ENCODE results near the gene CARD9. TPM values are rescaled to one million over a fixed set of nuclear protein-coding genes. Genes with fewer than 3 reads are reported as not detected.

The CARD9 gene
- total RNA-seq, 1 donor from 2014 or later = 1.4 TPM

- no peak overlapping the region for H3K27ac Mint-ChIP-seq (ENCODE audit: unreplicated experiment)
- H3K4me1 Mint-ChIP-seq = peaks cover 29% of the 10 kb centered on the region
- TF ChIP-seq CTCF (conservative IDR thresholded peaks at IDR 0.05) = no peak
- no peak for DNase-seq (ENCODE audit: low read depth, low spot score)
- no peak overlapping the region for H3K4me3 Mint-ChIP-seq
- H3K27me3 Mint-ChIP-seq (ENCODE audit: low read depth) = peaks cover 5% of the 10 kb centered on the region
- no peaks in the 10 kb centered on the region for H3K36me3 Mint-ChIP-seq (ENCODE audit: low read depth)
- no peaks in the 10 kb centered on the region for H3K9me3 Mint-ChIP-seq
Measured at GRCh38 chr9:136340356-136341041, 33.0 kb downstream of the CARD9 start.

GRCh38 chr9:136339958-136340310 lies 33.5 kb downstream of the CARD9 start:
- H3K27ac Mint-ChIP-seq (ENCODE audit: unreplicated experiment) = no peak overlapping the region

GRCh38 chr9:136339173-136339957 lies 34.1 kb downstream of the CARD9 start:
- peak; percentile 91 for TF ChIP-seq CTCF (conservative IDR thresholded peaks at IDR 0.05)
- Mint-ChIP-seq H3K36me3 (ENCODE audit: low read depth) (no peaks in the 10 kb centered on the region), H3K27me3 (ENCODE audit: low read depth) (peaks cover 3% of the 10 kb centered on the region), H3K4me1 (peaks cover 21% of the 10 kb centered on the region), H3K9me3 (no peaks in the 10 kb centered on the region), H3K27ac (ENCODE audit: unreplicated experiment) (no peak overlapping the region), H3K4me3 (peak overlapping the region; percentile 58)
- peak; percentile 69 for DNase-seq (ENCODE audit: low read depth, low spot score)

More at GRCh38 chr9:136339958-136340310, 33.5 kb downstream of the CARD9 start:
- no peak for TF ChIP-seq CTCF (conservative IDR thresholded peaks at IDR 0.05)
- no peak for DNase-seq (ENCODE audit: low read depth, low spot score)
- no peak overlapping the region for H3K4me3 Mint-ChIP-seq
- no peaks in the 10 kb centered on the region for H3K36me3 Mint-ChIP-seq (ENCODE audit: low read depth)
- H3K27me3 Mint-ChIP-seq (ENCODE audit: low read depth) = peaks cover 5% of the 10 kb centered on the region
- H3K4me1 Mint-ChIP-seq = peaks cover 26% of the 10 kb centered on the region
- H3K9me3 Mint-ChIP-seq = no peaks in the 10 kb centered on the region

- peaks cover 20% of the 10 kb centered on the region for H3K4me1 Mint-ChIP-seq
- DNase-seq (ENCODE audit: low read depth, low spot score) = no peak
- no peaks in the 10 kb centered on the region for H3K9me3 Mint-ChIP-seq
- TF ChIP-seq CTCF (conservative IDR thresholded peaks at IDR 0.05) = no peak
- no peak overlapping the region for H3K27ac Mint-ChIP-seq (ENCODE audit: unreplicated experiment)
- H3K36me3 Mint-ChIP-seq (ENCODE audit: low read depth) = no peaks in the 10 kb centered on the region
- H3K27me3 Mint-ChIP-seq (ENCODE audit: low read depth) = peaks cover 3% of the 10 kb centered on the region
- H3K4me3 Mint-ChIP-seq = no peak overlapping the region
Measured at GRCh38 chr9:136338511-136338910, 35.0 kb downstream of the CARD9 start.

- Mint-ChIP-seq H3K27ac (ENCODE audit: unreplicated experiment) (no peak overlapping the region), H3K4me1 (peaks cover 14% of the 10 kb centered on the region), H3K4me3 (no peak overlapping the region), H3K27me3 (ENCODE audit: low read depth) (peaks cover under 1% of the 10 kb centered on the region), H3K9me3 (no peaks in the 10 kb centered on the region), H3K36me3 (ENCODE audit: low read depth) (no peaks in the 10 kb centered on the region)
- TF ChIP-seq CTCF (conservative IDR thresholded peaks at IDR 0.05) = no peak
- no peak for DNase-seq (ENCODE audit: low read depth, low spot score)
Measured at GRCh38 chr9:136337416-136338395, 35.8 kb downstream of the CARD9 start.
